ENCODE data around the gene GPN2. TPM values are rescaled to one million over a fixed set of nuclear protein-coding genes. Genes with fewer than 3 reads are reported as not detected.

GPN2 gene
- polyA plus RNA-seq, 2 of the 4 experiments (the other 2 are of a cell fraction): 16.9 to 18.1 TPM

DNA sequence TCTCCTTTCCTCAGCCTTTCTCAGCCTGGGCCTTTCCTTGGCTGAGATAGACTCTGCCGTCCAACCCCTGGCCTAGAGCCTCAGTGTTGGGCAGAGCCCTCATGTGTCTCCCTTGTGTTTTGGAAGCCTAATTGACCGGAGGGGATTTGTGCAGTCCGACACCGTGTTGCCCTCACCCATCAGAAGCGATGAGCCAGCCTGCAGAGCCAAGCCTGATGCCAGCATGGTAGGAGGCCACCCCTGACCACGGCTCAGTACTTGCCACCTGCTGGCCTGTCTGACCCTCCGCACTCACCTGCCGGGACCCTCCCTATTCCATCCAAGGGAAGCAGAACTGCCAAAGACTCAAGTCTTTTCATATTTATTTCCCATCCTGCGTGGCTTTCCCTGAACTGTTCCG is 36.5 kb downstream of the GPN2 start (continued):
- TF ChIP-seq, protein P1, sequence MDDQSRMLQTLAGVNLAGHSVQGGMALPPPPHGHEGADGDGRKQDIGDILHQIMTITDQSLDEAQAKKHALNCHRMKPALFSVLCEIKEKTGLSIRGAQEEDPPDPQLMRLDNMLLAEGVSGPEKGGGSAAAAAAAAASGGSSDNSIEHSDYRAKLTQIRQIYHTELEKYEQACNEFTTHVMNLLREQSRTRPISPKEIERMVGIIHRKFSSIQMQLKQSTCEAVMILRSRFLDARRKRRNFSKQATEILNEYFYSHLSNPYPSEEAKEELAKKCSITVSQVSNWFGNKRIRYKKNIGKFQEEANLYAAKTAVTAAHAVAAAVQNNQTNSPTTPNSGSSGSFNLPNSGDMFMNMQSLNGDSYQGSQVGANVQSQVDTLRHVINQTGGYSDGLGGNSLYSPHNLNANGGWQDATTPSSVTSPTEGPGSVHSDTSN (IDR thresholded peaks at IDR 0.05): no peak
- no peak for TF ChIP-seq MYC (IDR thresholded peaks at IDR 0.05; ENCODE audit: borderline replicate concordance, low read length)

DNA sequence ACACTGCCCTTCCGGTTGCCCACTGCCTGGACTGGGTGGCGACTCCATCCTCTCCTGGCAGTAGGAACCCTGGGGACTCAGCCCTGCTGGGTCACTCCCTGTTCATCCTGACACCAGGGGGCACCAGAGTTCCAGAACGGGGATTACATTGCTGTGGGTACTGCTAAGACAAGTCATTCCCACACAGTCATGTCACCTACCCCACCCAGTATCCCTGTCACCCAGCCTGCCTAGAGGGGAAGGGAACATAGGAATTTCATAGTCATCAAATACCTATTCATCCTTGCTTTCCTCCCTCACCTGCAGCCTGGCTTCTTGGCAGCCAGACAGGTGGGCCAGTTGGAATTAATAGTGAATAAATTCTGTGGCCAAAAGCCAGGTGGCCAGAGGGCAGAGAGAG is 36.9 kb downstream of the GPN2 start:
- Histone ChIP-seq H3K4me1 (peaks cover 36% of the 10 kb centered on the region), H3K4me2 (no peak overlapping the region), H3K9me3 (no peaks in the 10 kb centered on the region), H3K27ac (peak overlapping the region; percentile 58 to 61; a peak in 5 of 6 replicates), H3K4me3 (no peak overlapping the region)
- POLR2A ChIA-PET: no interaction called here
- 23% methylated on average over 2 of the region's 3 CpGs for WGBS (ENCODE audit: missing lambda C conversion rate)
- no peak for FAIRE-seq
- peak; percentile 67 to 83 for ATAC-seq
- peak; percentile 83 to 89 for DNase-seq (ENCODE audit: low read depth in 1 of 2, low spot score in 1 of 2)
- TF ChIP-seq CBX2 (IDR thresholded peaks at IDR 0.05; ENCODE audit: borderline replicate concordance, low read depth): no peak
- no peak for TF ChIP-seq EHMT2 (IDR thresholded peaks at IDR 0.05; ENCODE audit: low read depth)
- TF ChIP-seq MAFK (IDR thresholded peaks at IDR 0.05; ENCODE audit: partially characterized antibody): peak; percentile 23
- no peak for TF ChIP-seq ZFP36 (IDR thresholded peaks at IDR 0.05; ENCODE audit: borderline replicate concordance, partially characterized antibody)
- TF ChIP-seq RAD21 (conservative IDR thresholded peaks at IDR 0.05 in 1 of 2, IDR thresholded peaks at IDR 0.05 in 1 of 2): peak; percentile 59 to 65
- TF ChIP-seq, protein P2, sequence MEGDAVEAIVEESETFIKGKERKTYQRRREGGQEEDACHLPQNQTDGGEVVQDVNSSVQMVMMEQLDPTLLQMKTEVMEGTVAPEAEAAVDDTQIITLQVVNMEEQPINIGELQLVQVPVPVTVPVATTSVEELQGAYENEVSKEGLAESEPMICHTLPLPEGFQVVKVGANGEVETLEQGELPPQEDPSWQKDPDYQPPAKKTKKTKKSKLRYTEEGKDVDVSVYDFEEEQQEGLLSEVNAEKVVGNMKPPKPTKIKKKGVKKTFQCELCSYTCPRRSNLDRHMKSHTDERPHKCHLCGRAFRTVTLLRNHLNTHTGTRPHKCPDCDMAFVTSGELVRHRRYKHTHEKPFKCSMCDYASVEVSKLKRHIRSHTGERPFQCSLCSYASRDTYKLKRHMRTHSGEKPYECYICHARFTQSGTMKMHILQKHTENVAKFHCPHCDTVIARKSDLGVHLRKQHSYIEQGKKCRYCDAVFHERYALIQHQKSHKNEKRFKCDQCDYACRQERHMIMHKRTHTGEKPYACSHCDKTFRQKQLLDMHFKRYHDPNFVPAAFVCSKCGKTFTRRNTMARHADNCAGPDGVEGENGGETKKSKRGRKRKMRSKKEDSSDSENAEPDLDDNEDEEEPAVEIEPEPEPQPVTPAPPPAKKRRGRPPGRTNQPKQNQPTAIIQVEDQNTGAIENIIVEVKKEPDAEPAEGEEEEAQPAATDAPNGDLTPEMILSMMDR (IDR thresholded peaks at IDR 0.05): peak; percentile 61
- peak; percentile 56 for TF ChIP-seq SMC3 (IDR thresholded peaks at IDR 0.05)
- TF ChIP-seq NR3C1 (IDR thresholded peaks at IDR 0.05): no peak
- CTCF ChIA-PET: interaction anchor here (1.0 to 1.5 kb wide), 3 partner anchors 9 to 28 kb away, joined by 3 to 5 read pairs (median 3); no protein-coding TSS in a partner anchor

DNA sequence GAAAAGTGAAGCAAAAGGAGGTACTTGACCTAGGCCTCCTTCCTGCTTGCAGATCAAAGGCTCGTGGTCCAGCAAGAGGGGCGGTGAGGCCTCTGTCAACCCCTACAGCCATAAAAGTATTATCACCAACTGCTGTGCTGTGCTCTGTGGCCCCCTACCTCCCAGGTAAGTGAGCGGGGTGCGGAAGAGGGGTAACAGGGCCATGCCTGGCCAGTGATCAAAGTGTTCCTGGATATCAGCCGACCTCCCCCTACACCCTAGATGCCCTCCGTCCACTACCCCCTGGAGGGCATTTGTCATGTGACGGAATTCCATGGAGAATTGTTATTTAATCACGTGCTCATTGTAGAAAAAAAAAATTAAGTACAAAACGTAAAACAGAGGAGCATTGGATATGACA is 37.4 kb downstream of the GPN2 start:
- H3K27ac ChIP-seq: peak overlapping the region; percentile 24 to 58; a peak in 4 of 6 replicates
- H3K4me2 ChIP-seq: no peak overlapping the region
- TF ChIP-seq, protein P3, sequence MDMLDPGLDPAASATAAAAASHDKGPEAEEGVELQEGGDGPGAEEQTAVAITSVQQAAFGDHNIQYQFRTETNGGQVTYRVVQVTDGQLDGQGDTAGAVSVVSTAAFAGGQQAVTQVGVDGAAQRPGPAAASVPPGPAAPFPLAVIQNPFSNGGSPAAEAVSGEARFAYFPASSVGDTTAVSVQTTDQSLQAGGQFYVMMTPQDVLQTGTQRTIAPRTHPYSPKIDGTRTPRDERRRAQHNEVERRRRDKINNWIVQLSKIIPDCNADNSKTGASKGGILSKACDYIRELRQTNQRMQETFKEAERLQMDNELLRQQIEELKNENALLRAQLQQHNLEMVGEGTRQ (IDR thresholded peaks at IDR 0.05): 0 out of 2 replicates have a peak, but pooled peaks have one; percentile 11
- no peak for TF ChIP-seq GATA3 (IDR thresholded peaks at IDR 0.05; ENCODE audit: borderline replicate concordance)
- DNase-seq (ENCODE audit: low read depth in 1 of 2, low spot score in 1 of 2): no peak
- 68% methylated on average over 9 of the region's 9 CpGs for WGBS (ENCODE audit: missing lambda C conversion rate)
- H3K9me3 ChIP-seq: no peaks in the 10 kb centered on the region
- no peak for FAIRE-seq
- peaks cover 41% of the 10 kb centered on the region for H3K4me1 ChIP-seq
- no peak overlapping the region for H3K4me3 ChIP-seq
- ChIA-PET CTCF (interaction anchor here (1.3 kb wide), 1 partner anchor 29 kb away, joined by 3 read pairs; no protein-coding TSS in a partner anchor), POLR2A (no interaction called here)
- ATAC-seq: no peak

DNA sequence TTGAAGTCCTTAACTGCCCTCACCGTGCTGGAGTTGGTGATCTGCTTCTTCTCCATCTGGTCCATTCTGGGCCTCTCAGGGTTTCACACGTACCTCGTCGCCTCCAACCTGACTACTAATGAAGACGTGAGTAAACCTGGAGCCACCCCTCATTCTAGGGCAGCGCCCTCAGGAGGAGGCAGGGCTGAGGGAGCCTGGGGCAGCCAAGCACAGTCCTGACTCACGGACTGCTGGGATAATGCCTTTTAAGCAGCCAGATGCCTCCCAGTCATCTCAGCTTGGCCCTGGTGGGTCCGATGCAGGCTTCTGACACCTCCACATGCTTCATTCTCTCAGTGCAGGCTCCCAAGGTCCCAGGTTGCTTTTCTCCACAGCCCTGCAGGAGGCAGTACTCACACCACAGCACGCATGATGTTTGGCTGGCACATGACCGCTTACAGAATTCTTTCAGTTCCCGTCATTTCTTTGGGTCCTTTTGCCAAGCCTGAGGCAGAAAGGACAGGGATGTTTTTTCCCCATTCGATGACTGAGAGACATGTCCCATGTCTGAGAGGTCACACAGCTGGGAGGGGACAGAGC is 38.9 kb downstream of the GPN2 start:
- FAIRE-seq (no peak), ATAC-seq (no peak), DNase-seq (ENCODE audit: low read depth in 1 of 2, low spot score in 1 of 2) (no peak)
- 94% methylated on average over 12 of the region's 12 CpGs for WGBS (ENCODE audit: missing lambda C conversion rate)
- POLR2A ChIA-PET: no interaction called here
- Histone ChIP-seq H3K4me3 (no peak overlapping the region), H3K4me2 (no peak overlapping the region), H3K27ac (peak overlapping the region; percentile 94 to 97; a peak in 4 of 6 replicates), H3K9me3 (no peaks in the 10 kb centered on the region), H3K4me1 (peaks cover 47% of the 10 kb centered on the region)
- CTCF ChIA-PET: interaction anchor here (0.7 to 5.3 kb wide), 6 partner anchors 9 to 67 kb away, joined by 3 to 57 read pairs (median 3); partner anchors contain the start of gene SFN
- TF ChIP-seq FOSL2 (IDR thresholded peaks at IDR 0.05) (no peak), FOSL2 (CRISPR knock-in tag; IDR thresholded peaks at IDR 0.05) (no peak), ZFP36 (IDR thresholded peaks at IDR 0.05; ENCODE audit: borderline replicate concordance, partially characterized antibody) (no peak), MAZ (IDR thresholded peaks at IDR 0.05; ENCODE audit: borderline replicate concordance, low read depth, low read length) (no peak), RFX5 (IDR thresholded peaks at IDR 0.05) (no peak), JUN (IDR thresholded peaks at IDR 0.05) (no peak), PHF8 (IDR thresholded peaks at IDR 0.05; ENCODE audit: borderline replicate concordance, low read depth) (no peak), RCOR1 (IDR thresholded peaks at IDR 0.05; ENCODE audit: low read depth, low read length) (no peak), KDM5A (IDR thresholded peaks at IDR 0.05) (no peak)
- TF ChIP-seq, protein P4, sequence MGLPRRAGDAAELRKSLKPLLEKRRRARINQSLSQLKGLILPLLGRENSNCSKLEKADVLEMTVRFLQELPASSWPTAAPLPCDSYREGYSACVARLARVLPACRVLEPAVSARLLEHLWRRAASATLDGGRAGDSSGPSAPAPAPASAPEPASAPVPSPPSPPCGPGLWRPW (IDR thresholded peaks at IDR 0.05): no peak
- TF ChIP-seq, protein P5, sequence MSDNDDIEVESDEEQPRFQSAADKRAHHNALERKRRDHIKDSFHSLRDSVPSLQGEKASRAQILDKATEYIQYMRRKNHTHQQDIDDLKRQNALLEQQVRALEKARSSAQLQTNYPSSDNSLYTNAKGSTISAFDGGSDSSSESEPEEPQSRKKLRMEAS (IDR thresholded peaks at IDR 0.05): no peak
